Mesendoderm (in vitro differentiated cells): ENCODE measurements around the gene OPTN.

Source experiments
- DNase-seq: peaks from one replicate; pipeline ENCODE4 v3.0.0; 2013
- H2AK5ac ChIP-seq: 2 replicates; pipeline ENCODE4 v1.6.1; 2013; ENCODE audit warnings: low read length, inconsistent platforms
- H2BK120ac ChIP-seq: 2 replicates; pipeline ENCODE4 v1.6.1; 2013; ENCODE audit warnings: low read depth, mild to moderate bottlenecking, low read length, moderate library complexity, mixed read lengths
- H2BK15ac ChIP-seq: replicated peaks from 2 replicates; pipeline ENCODE4 v1.6.1; 2013; ENCODE audit warnings: low read depth, mild to moderate bottlenecking, moderate library complexity
- H2BK5ac ChIP-seq: 2 replicates; pipeline ENCODE4 v1.6.1; 2013; ENCODE audit warnings: low read length, inconsistent platforms
- H3K18ac ChIP-seq: 2 replicates; pipeline ENCODE4 v1.6.1; 2013; ENCODE audit warnings: mild to moderate bottlenecking, low read length, mixed read lengths
- H3K23ac ChIP-seq: one replicate; pipeline ENCODE4 v1.6.1; 2013; ENCODE audit warnings: low read length
- H3K27ac ChIP-seq: 2 replicates; pipeline ENCODE4 v1.5.1; 2013; ENCODE audit warnings: low read depth, mild to moderate bottlenecking, inconsistent platforms, low read length, moderate library complexity
- H3K27me3 ChIP-seq: 2 replicates; pipeline ENCODE4 v1.6.1; 2013; ENCODE audit warnings: low read length, control low read depth, mild to moderate bottlenecking, inconsistent platforms; ENCODE audit not compliant: insufficient read depth, poor library complexity
- H3K36me3 ChIP-seq: 2 replicates; pipeline ENCODE4 v1.6.1; 2013; ENCODE audit warnings: low read length, inconsistent platforms; ENCODE audit not compliant: control insufficient read depth, insufficient read depth
- H3K4ac ChIP-seq: one replicate; pipeline ENCODE4 v1.6.1; 2013; ENCODE audit warnings: low read depth, mild to moderate bottlenecking, low read length, moderate library complexity
- H3K4me1 ChIP-seq: 2 replicates; pipeline ENCODE4 v1.6.1; 2013; ENCODE audit warnings: low read depth, low read length, inconsistent platforms; ENCODE audit not compliant: control insufficient read depth
- H3K4me2 ChIP-seq: 2 replicates; pipeline ENCODE4 v1.6.1; 2013; ENCODE audit warnings: low read length
- H3K4me3 ChIP-seq: 2 replicates; pipeline ENCODE4 v1.5.1; 2013; ENCODE audit warnings: mild to moderate bottlenecking, low read length
- H3K56ac ChIP-seq: one replicate; pipeline ENCODE4 v1.6.1; 2013; ENCODE audit warnings: low read length
- H3K79me1 ChIP-seq: 2 replicates; pipeline ENCODE4 v1.6.1; 2013; ENCODE audit warnings: low read length, inconsistent platforms
- H3K79me2 ChIP-seq: 2 replicates; pipeline ENCODE4 v1.6.1; 2013; ENCODE audit warnings: mild to moderate bottlenecking, low read length; ENCODE audit not compliant: control insufficient read depth, insufficient read depth
- H3K9ac ChIP-seq: 2 replicates; pipeline ENCODE4 v1.6.1; 2013; ENCODE audit warnings: low read length, inconsistent platforms
- H4K5ac ChIP-seq: one replicate; pipeline ENCODE4 v1.6.1; 2013; ENCODE audit warnings: low read length
- H4K8ac ChIP-seq: one replicate; pipeline ENCODE4 v1.6.1; 2013; ENCODE audit warnings: low read depth, mild to moderate bottlenecking, control low read depth, low read length, moderate library complexity
- WGBS: extraction: QIAGEN DNeasy Blood & Tissue Kit; methylation state at CpG from one replicate; pipeline ENCODE4 v1.1.7; 2013; ENCODE audit warnings: low lambda C conversion rate, missing lambda C conversion rate; ENCODE audit not compliant: insufficient coverage; ENCODE audit errors: extremely low coverage; 5-methylcytosine and 5-hydroxymethylcytosine counted together

Gene OPTN

GRCh38 chr10:13118784-13119410, 18.9 kb downstream of the OPTN start:
- Histone ChIP-seq H3K27ac (no peak overlapping the region), H3K23ac (no peak overlapping the region), H2BK120ac (no peak overlapping the region), H3K4me3 (no peak overlapping the region), H4K8ac (no peak overlapping the region), H3K36me3 (peaks cover 1% of the 10 kb centered on the region), H2BK5ac (no peak overlapping the region), H3K79me1 (no peaks in the 10 kb centered on the region), H3K56ac (no peak overlapping the region), H3K18ac (no peak overlapping the region), H3K27me3 (no peaks in the 10 kb centered on the region), H3K9ac (no peak overlapping the region), H2BK15ac (no peak overlapping the region), H4K5ac (no peak overlapping the region), H3K4me1 (peaks cover 2% of the 10 kb centered on the region), H3K4me2 (no peak overlapping the region), H2AK5ac (no peak overlapping the region), H3K79me2 (no peaks in the 10 kb centered on the region), H3K4ac (no peak overlapping the region)
- WGBS: no CpG with 5 or more reads among the region's 3 CpGs
- no peak for DNase-seq

DNA sequence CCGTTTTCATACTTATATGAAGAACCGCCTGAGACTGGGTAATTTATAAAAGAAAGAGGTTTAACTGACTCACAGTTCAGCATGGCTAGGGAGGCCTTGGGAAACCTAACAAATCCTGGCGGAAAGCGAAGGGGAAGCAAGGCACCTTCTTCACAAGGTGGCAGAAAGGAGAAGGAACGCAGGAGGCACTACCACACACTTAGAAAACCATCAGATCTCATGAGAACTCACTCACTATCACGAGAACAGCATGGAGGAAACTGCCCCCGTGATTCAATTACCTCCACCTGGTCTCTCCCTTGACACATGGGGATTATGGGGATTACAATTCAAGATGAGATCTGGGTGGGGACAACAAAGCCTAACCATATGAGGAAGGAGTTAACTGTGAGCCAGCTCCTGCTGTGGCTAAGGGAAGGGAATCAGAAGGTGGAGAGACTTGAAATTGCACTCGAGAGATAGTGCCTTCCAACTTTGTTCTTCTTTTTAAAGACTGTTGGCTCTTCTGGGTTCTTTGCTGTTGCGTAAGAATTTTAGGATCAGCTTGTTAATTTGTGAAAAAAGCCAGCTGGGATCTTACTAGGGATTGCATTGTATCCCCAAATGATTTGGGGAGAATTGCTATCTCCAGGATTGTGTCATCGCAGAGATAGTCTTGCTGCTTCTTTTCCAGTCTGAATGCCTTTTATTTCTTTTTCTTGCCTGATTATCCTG, 21.0 kb downstream of the OPTN start:
- no peak overlapping the region for H3K4me3 ChIP-seq
- peaks cover 1% of the 10 kb centered on the region for H3K36me3 ChIP-seq
- no peak overlapping the region for H2AK5ac ChIP-seq
- peak overlapping the region; percentile 46 for H3K27ac ChIP-seq
- WGBS: no CpG with 5 or more reads among the region's 10 CpGs
- no peaks in the 10 kb centered on the region for H3K79me2 ChIP-seq
- no peak overlapping the region for H2BK15ac ChIP-seq
- H3K4ac ChIP-seq: no peak overlapping the region
- H3K79me1 ChIP-seq: no peaks in the 10 kb centered on the region
- H4K5ac ChIP-seq: no peak overlapping the region
- peaks cover 2% of the 10 kb centered on the region for H3K4me1 ChIP-seq
- H3K27me3 ChIP-seq: no peaks in the 10 kb centered on the region
- H3K18ac ChIP-seq: no peak overlapping the region
- H3K9ac ChIP-seq: no peak overlapping the region
- DNase-seq: peak; percentile 95
- H2BK5ac ChIP-seq: no peak overlapping the region
- H2BK120ac ChIP-seq: no peak overlapping the region
- no peak overlapping the region for H3K23ac ChIP-seq
- H3K4me2 ChIP-seq: no peak overlapping the region
- H4K8ac ChIP-seq: no peak overlapping the region
- H3K56ac ChIP-seq: no peak overlapping the region

GRCh38 chr10:13121500-13121854, 21.5 kb downstream of the OPTN start:
- Histone ChIP-seq H3K27me3 (no peaks in the 10 kb centered on the region), H3K36me3 (peaks cover 1% of the 10 kb centered on the region), H2BK15ac (no peak overlapping the region), H3K9ac (no peak overlapping the region), H3K79me1 (no peaks in the 10 kb centered on the region), H4K8ac (no peak overlapping the region), H3K23ac (no peak overlapping the region), H3K4me2 (no peak overlapping the region), H3K56ac (no peak overlapping the region), H3K4me3 (no peak overlapping the region), H4K5ac (no peak overlapping the region), H3K4ac (no peak overlapping the region), H3K27ac (peak overlapping the region; percentile 46), H3K18ac (peak overlapping the region; percentile 47), H2BK120ac (peak overlapping the region; percentile 15), H2BK5ac (no peak overlapping the region), H3K79me2 (no peaks in the 10 kb centered on the region), H3K4me1 (peaks cover 2% of the 10 kb centered on the region), H2AK5ac (no peak overlapping the region)
- DNase-seq: peak; percentile 70
- no CpG with 5 or more reads among the region's 1 CpG for WGBS

GRCh38 chr10:13136651-13137050, 36.7 kb downstream of the OPTN start:
- no peak overlapping the region for H4K5ac ChIP-seq
- no CpG with 5 or more reads among the region's 8 CpGs for WGBS
- no peak for DNase-seq

DNA sequence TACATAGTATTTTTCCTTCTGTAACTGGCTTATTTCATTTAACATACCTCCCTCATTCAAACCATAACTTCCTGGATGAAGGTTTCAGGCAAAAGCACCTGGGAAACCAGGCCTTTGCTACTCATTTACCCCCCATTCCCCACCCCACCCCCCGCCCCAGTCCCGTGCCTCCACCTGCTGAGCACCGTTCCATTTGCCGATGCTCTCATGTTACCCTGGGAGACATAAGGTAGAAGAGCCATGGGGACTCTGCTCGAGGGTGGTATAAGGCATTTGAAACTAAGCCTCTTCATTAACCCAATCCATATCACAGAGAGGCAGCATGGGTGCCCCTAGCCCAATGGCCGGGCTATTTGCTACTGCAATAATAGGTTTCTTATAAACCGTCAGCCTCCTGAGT, 39.2 kb downstream of the OPTN start:
- Histone ChIP-seq H4K5ac (no peak overlapping the region), H3K18ac (no peak overlapping the region), H2BK15ac (no peak overlapping the region), H3K27ac (no peak overlapping the region), H4K8ac (no peak overlapping the region), H3K79me1 (no peaks in the 10 kb centered on the region), H2BK5ac (no peak overlapping the region), H3K4me2 (no peak overlapping the region), H3K4ac (no peak overlapping the region), H3K4me3 (no peak overlapping the region), H3K9ac (no peak overlapping the region), H3K79me2 (no peaks in the 10 kb centered on the region), H2BK120ac (no peak overlapping the region), H3K23ac (no peak overlapping the region), H3K56ac (no peak overlapping the region), H2AK5ac (no peak overlapping the region), H3K4me1 (no peaks in the 10 kb centered on the region), H3K27me3 (no peaks in the 10 kb centered on the region), H3K36me3 (no peaks in the 10 kb centered on the region)
- DNase-seq: no peak
- WGBS: no CpG with 5 or more reads among the region's 7 CpGs

More at GRCh38 chr10:13136651-13137050, 36.7 kb downstream of the OPTN start:
- Histone ChIP-seq H3K79me2 (no peaks in the 10 kb centered on the region), H3K36me3 (no peaks in the 10 kb centered on the region), H2BK5ac (no peak overlapping the region), H2AK5ac (no peak overlapping the region), H3K4ac (no peak overlapping the region), H3K56ac (no peak overlapping the region), H3K4me3 (no peak overlapping the region), H3K79me1 (no peaks in the 10 kb centered on the region), H3K18ac (no peak overlapping the region), H3K4me1 (no peaks in the 10 kb centered on the region), H4K8ac (no peak overlapping the region), H2BK120ac (no peak overlapping the region), H3K27me3 (no peaks in the 10 kb centered on the region), H3K4me2 (no peak overlapping the region), H3K23ac (no peak overlapping the region), H3K27ac (no peak overlapping the region), H3K9ac (no peak overlapping the region), H2BK15ac (no peak overlapping the region)
